Measurements from ENCODE around the gene RSU1. TPM values are rescaled to one million over a fixed set of nuclear protein-coding genes. Genes with fewer than 3 reads are reported as not detected.
A peak's percentile ranks its signal among the peaks of the same experiment; 100 is the strongest.

Gene RSU1
- polyA plus RNA-seq, 3 donors: 45.7 to 111 (median 100) TPM

DNA sequence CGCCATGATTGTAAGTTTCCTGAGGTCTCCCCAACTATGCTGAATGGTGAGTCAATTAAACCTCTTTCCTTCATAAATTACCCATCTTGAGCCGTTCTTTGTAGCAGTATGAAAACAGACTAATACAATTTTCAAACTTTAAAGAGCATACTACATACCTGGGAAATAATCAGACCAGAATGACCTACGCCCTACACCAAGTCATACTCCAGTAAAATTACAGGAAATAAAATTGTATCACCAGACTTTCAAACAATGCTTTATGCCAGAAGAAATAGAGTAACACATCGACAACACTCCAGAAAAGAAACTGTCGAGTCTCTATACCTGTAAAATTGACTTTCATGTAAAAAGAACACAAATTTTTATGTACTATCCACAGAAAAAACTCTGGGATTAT is 18.7 kb downstream of the RSU1 start:
- Histone ChIP-seq H3K9ac (ENCODE audit: insufficient read depth, low read length, poor library complexity, severe bottlenecking) (no peak overlapping the region), H3K27ac (ENCODE audit: low read depth in 1 of 2, low read length in 2 of 2) (no peak overlapping the region), H3K4me3 (replicated peaks in 1 of 3; ENCODE audit: low read depth in 2 of 3, low read length in 3 of 3) (no peak overlapping the region), H3K9me3 (replicated peaks in 1 of 2; ENCODE audit: control insufficient read depth in 1 of 2, insufficient read depth in 1 of 2, low read length in 2 of 2) (no peaks in the 10 kb centered on the region), H3K36me3 (replicated peaks in 1 of 2; ENCODE audit: control insufficient read depth in 1 of 2, insufficient read depth in 2 of 2, low read length in 2 of 2) (peaks cover 0 to 33% of the 10 kb centered on the region in 2 donors), H3K4me1 (ENCODE audit: control insufficient read depth in 1 of 2, insufficient read depth in 2 of 2, low read length in 2 of 2) (no peaks in the 10 kb centered on the region), H4K20me1 (ENCODE audit: insufficient read depth, low read length) (peaks cover 9% of the 10 kb centered on the region), H3K4me2 (replicated peaks; ENCODE audit: extremely low read depth, low read length, poor library complexity, severe bottlenecking) (no peak overlapping the region), H3K79me2 (ENCODE audit: insufficient read depth, low read length) (peaks cover 37% of the 10 kb centered on the region), H3K27me3 (ENCODE audit: control insufficient read depth in 2 of 2, insufficient read depth in 2 of 2, low read length in 2 of 2) (no peaks in the 10 kb centered on the region), H2AFZ (ENCODE audit: insufficient read depth, low read depth, low read length, poor library complexity, severe bottlenecking) (no peak overlapping the region)
- Mint-ChIP-seq H3K4me3 (no peak overlapping the region), H3K36me3 (peaks cover 21 to 34% of the 10 kb centered on the region in 2 donors), H3K27me3 (ENCODE audit: low read depth in 3 of 3) (peaks cover 0 to 2% (median 0%) of the 10 kb centered on the region in 3 donors), H3K4me1 (peaks cover 7% of the 10 kb centered on the region), H3K9me3 (peaks cover 0 to 9% (median 2%) of the 10 kb centered on the region in 7 donors), H3K27ac (no peak overlapping the region)
- TF ChIP-seq, protein P1, sequence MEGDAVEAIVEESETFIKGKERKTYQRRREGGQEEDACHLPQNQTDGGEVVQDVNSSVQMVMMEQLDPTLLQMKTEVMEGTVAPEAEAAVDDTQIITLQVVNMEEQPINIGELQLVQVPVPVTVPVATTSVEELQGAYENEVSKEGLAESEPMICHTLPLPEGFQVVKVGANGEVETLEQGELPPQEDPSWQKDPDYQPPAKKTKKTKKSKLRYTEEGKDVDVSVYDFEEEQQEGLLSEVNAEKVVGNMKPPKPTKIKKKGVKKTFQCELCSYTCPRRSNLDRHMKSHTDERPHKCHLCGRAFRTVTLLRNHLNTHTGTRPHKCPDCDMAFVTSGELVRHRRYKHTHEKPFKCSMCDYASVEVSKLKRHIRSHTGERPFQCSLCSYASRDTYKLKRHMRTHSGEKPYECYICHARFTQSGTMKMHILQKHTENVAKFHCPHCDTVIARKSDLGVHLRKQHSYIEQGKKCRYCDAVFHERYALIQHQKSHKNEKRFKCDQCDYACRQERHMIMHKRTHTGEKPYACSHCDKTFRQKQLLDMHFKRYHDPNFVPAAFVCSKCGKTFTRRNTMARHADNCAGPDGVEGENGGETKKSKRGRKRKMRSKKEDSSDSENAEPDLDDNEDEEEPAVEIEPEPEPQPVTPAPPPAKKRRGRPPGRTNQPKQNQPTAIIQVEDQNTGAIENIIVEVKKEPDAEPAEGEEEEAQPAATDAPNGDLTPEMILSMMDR (IDR thresholded peaks at IDR 0.05): no peak
- DNase-seq: no peak
- intact Hi-C loops (cut with micrococcal nuclease): no loop called here
- WGBS (ENCODE audit: insufficient coverage): 96% methylated on average over 4 of the region's 5 CpGs

DNA sequence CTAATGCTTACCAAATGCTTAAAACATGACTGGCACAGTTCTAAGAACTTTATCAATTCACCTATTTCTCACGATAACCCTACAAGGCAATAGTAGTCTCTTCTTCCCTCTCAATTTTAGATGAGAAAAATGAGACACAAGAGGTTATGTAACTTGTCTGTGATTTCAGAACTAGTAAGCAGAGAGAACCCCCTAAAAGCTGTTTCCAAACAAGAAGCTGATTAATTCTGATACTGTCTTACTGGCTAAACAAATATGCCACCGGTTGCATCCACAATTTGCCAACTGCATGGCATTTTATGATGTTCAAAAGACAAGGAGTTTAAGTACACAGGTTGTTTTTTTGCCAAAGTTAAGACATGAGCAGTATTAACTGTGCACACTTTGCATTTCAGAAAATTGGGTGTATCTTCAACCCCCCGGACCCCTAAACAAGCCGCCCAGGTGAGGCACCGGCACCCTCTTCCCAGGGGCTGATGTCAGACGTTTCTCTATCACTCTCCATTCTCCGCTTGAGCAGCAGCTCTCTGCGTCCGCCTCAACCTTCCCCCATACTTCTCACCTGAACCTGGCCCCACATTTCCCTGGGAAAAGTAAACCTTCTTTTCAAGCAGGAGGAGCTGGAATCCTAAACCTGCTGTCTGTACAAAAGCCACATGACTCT is 21.7 kb downstream of the RSU1 start:
- H3K4me2 ChIP-seq (replicated peaks; ENCODE audit: extremely low read depth, low read length, poor library complexity, severe bottlenecking): no peak overlapping the region
- H3K4me1 ChIP-seq (ENCODE audit: control insufficient read depth in 1 of 2, insufficient read depth in 2 of 2, low read length in 2 of 2): no peaks in the 10 kb centered on the region
- Mint-ChIP-seq H3K27me3 (ENCODE audit: low read depth in 3 of 3) (peaks cover 0 to 3% (median 0%) of the 10 kb centered on the region in 3 donors), H3K9me3 (peaks cover 0 to 7% (median 2%) of the 10 kb centered on the region in 7 donors), H3K36me3 (peaks cover 29 to 40% of the 10 kb centered on the region in 2 donors), H3K4me1 (peaks cover 5% of the 10 kb centered on the region), H3K27ac (peak overlapping the region in 1 of 7 donors; percentile 9), H3K4me3 (no peak overlapping the region)
- peaks cover 34% of the 10 kb centered on the region for H3K79me2 ChIP-seq (ENCODE audit: insufficient read depth, low read length)
- H3K9me3 ChIP-seq (replicated peaks in 1 of 2; ENCODE audit: control insufficient read depth in 1 of 2, insufficient read depth in 1 of 2, low read length in 2 of 2): no peaks in the 10 kb centered on the region
- H3K27me3 ChIP-seq (ENCODE audit: control insufficient read depth in 2 of 2, insufficient read depth in 2 of 2, low read length in 2 of 2): no peaks in the 10 kb centered on the region
- H4K20me1 ChIP-seq (ENCODE audit: insufficient read depth, low read length): no peaks in the 10 kb centered on the region
- 99% methylated on average over 8 of the region's 9 CpGs for whole genome bisulfite sequencing (ENCODE audit: insufficient coverage)
- H3K36me3 ChIP-seq (replicated peaks in 1 of 2; ENCODE audit: control insufficient read depth in 1 of 2, insufficient read depth in 2 of 2, low read length in 2 of 2): peaks cover 0 to 54% of the 10 kb centered on the region in 2 donors
- no peak overlapping the region for H3K9ac ChIP-seq (ENCODE audit: insufficient read depth, low read length, poor library complexity, severe bottlenecking)
- no peak overlapping the region for H3K4me3 ChIP-seq (replicated peaks in 1 of 3; ENCODE audit: low read depth in 2 of 3, low read length in 3 of 3)
- no peak overlapping the region for H3K27ac ChIP-seq (ENCODE audit: low read depth in 1 of 2, low read length in 2 of 2)
- no peak for DNase-seq
- intact Hi-C loops (cut with micrococcal nuclease): no loop called here
- TF ChIP-seq, protein P1 (IDR thresholded peaks at IDR 0.05): no peak
- no peak overlapping the region for H2AFZ ChIP-seq (ENCODE audit: insufficient read depth, low read depth, low read length, poor library complexity, severe bottlenecking)
